Measurements from ENCODE around the gene KRTAP5-2.

Gene KRTAP5-2

GRCh38 chr11:1574933-1575242, 23.2 kb downstream of the KRTAP5-2 start:
- no peak for TF ChIP-seq REST (IDR thresholded peaks at IDR 0.05; ENCODE audit: insufficient read depth in 1 of 2, low read depth in 2 of 2, low read length in 2 of 2)
- no peak for TF ChIP-seq FOXP2 (optimal IDR thresholded peaks at IDR 0.05; ENCODE audit: borderline replicate concordance, extremely low read depth, extremely low read length, insufficient read depth)
- TF ChIP-seq SIN3A (IDR thresholded peaks at IDR 0.05; ENCODE audit: borderline replicate concordance, insufficient read depth, low read length), result no peak
- no peak for TF ChIP-seq POLR2AphosphoS5 (IDR thresholded peaks at IDR 0.05; ENCODE audit: low read depth, low read length)
- TF ChIP-seq TAF1 (IDR thresholded peaks at IDR 0.05; ENCODE audit: borderline replicate concordance, insufficient read depth, low read length), result no peak

GRCh38 chr11:1574238-1574932, 23.7 kb downstream of the KRTAP5-2 start:
- TF ChIP-seq FOXP2 (optimal IDR thresholded peaks at IDR 0.05; ENCODE audit: borderline replicate concordance, extremely low read depth, extremely low read length, insufficient read depth) (peak; percentile 57), TAF1 (IDR thresholded peaks at IDR 0.05; ENCODE audit: borderline replicate concordance, insufficient read depth, low read length) (no peak)

GRCh38 chr11:1573903-1574237, 24.2 kb downstream of the KRTAP5-2 start:
- TF ChIP-seq POLR2AphosphoS5 (IDR thresholded peaks at IDR 0.05; ENCODE audit: low read depth, low read length), result no peak
- TF ChIP-seq REST (IDR thresholded peaks at IDR 0.05; ENCODE audit: insufficient read depth in 1 of 2, low read depth in 2 of 2, low read length in 2 of 2), result no peak
- no peak for TF ChIP-seq FOXP2 (optimal IDR thresholded peaks at IDR 0.05; ENCODE audit: borderline replicate concordance, extremely low read depth, extremely low read length, insufficient read depth)
- TF ChIP-seq SIN3A (IDR thresholded peaks at IDR 0.05; ENCODE audit: borderline replicate concordance, insufficient read depth, low read length), result no peak
- TF ChIP-seq TAF1 (IDR thresholded peaks at IDR 0.05; ENCODE audit: borderline replicate concordance, insufficient read depth, low read length), result no peak

GRCh38 chr11:1573077-1573902, 24.8 kb downstream of the KRTAP5-2 start:
- no peak for TF ChIP-seq POLR2AphosphoS5 (IDR thresholded peaks at IDR 0.05; ENCODE audit: low read depth, low read length)
- TF ChIP-seq FOXP2 (optimal IDR thresholded peaks at IDR 0.05; ENCODE audit: borderline replicate concordance, extremely low read depth, extremely low read length, insufficient read depth), result no peak
- TF ChIP-seq SIN3A (IDR thresholded peaks at IDR 0.05; ENCODE audit: borderline replicate concordance, insufficient read depth, low read length), result no peak
- TF ChIP-seq TAF1 (IDR thresholded peaks at IDR 0.05; ENCODE audit: borderline replicate concordance, insufficient read depth, low read length), result no peak
- TF ChIP-seq REST (IDR thresholded peaks at IDR 0.05; ENCODE audit: insufficient read depth in 1 of 2, low read depth in 2 of 2, low read length in 2 of 2), result no peak

GRCh38 chr11:1572197-1573076, 25.7 kb downstream of the KRTAP5-2 start, which contains the start of gene DUSP8:
Gene DUSP8 (minus strand): TSS chr11:1572271. CDS start chr11:1565826, 6,445 bp downstream.
- TF ChIP-seq SIN3A (IDR thresholded peaks at IDR 0.05; ENCODE audit: borderline replicate concordance, insufficient read depth, low read length) (no peak), FOXP2 (optimal IDR thresholded peaks at IDR 0.05; ENCODE audit: borderline replicate concordance, extremely low read depth, extremely low read length, insufficient read depth) (peak; percentile 29), POLR2AphosphoS5 (IDR thresholded peaks at IDR 0.05; ENCODE audit: low read depth, low read length) (no peak), TAF1 (IDR thresholded peaks at IDR 0.05; ENCODE audit: borderline replicate concordance, insufficient read depth, low read length) (no peak), REST (IDR thresholded peaks at IDR 0.05; ENCODE audit: insufficient read depth in 1 of 2, low read depth in 2 of 2, low read length in 2 of 2) (no peak)
